GM18867 (cell line): Measurements from ENCODE around the gene ABCC3.
"Not testable (repeated sequence)": the region's sequence is repeated elsewhere in the genome, so short reads cannot be mapped to it uniquely, and the experiment has no call there.

Experiments
- ATAC-seq: cut with Tn5 transposase; IDR thresholded peaks from one replicate; pipeline ENCODE4 v1.9.1; 2021; ENCODE audit warnings: mild to moderate bottlenecking, moderate library complexity; ENCODE audit not compliant: unreplicated experiment

ABCC3 gene

DNA sequence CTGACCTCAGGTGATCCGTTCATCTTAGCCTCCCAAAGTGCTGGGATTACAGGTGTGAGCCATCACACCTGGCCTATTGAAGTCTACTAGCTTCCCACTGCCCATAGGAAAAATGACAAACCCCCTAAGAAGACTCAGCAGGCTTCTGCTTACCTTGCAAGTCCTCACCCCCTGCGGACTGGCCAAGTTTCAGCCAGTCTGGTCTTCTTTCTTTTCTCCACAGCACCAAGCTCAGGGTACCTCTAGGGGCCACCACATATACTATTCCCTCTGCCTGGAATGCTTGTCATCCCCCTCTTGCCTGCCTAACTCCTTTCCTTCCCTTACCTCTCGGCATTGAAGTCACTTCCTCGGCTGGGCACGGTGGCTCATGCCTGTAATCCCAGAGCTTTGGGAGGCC lies 31.2 kb downstream of the ABCC3 start:
- ATAC-seq = no peak

DNA sequence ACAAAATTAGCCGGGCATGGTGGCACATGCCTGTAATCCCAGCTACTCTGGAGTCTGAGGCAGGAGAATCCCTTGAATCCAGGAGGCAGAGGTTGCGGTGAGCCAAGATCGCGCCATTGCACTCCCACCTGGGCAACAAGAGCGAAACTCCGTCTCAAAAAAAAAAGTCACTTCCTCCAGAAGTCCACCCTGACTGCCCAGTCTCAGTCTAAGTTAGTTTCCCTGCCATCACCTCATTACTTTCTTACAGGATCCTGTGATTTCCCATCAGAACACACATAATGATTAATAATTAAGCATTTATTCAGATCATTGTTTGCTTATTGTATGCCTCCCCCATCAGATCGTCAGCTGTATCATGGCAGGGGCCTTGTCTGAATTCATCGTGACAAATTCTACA lies 31.6 kb downstream of the ABCC3 start:
- no peak for ATAC-seq

DNA sequence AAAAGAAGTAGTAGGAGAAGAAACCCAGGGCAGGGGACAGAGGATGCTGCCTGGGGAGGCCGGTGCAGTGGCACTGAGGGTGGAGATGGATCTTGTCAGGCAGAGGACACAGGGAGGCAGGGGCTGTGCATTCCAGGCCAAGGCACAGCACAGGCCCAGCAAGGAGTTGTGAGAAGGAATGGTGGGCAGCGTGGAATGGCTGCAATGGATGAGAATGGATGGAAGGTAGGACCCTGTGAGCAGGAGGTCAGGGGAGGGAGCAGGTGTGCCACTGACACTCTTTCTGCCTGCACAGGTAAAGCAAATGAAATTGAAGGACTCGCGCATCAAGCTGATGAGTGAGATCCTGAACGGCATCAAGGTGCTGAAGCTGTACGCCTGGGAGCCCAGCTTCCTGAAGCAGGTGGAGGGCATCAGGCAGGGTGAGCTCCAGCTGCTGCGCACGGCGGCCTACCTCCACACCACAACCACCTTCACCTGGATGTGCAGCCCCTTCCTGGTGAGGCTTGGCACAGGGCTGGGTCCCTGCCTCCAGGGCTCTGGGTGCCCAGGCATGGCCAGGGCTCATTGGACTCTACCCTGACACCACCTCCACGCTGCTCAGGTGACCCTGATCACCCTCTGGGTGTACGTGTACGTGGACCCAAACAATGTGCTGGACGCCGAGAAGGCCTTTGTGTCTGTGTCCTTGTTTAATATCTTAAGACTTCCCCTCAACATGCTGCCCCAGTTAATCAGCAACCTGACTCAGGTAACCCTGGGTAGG lies 32.8 kb downstream of the ABCC3 start:
- no peak for ATAC-seq

DNA sequence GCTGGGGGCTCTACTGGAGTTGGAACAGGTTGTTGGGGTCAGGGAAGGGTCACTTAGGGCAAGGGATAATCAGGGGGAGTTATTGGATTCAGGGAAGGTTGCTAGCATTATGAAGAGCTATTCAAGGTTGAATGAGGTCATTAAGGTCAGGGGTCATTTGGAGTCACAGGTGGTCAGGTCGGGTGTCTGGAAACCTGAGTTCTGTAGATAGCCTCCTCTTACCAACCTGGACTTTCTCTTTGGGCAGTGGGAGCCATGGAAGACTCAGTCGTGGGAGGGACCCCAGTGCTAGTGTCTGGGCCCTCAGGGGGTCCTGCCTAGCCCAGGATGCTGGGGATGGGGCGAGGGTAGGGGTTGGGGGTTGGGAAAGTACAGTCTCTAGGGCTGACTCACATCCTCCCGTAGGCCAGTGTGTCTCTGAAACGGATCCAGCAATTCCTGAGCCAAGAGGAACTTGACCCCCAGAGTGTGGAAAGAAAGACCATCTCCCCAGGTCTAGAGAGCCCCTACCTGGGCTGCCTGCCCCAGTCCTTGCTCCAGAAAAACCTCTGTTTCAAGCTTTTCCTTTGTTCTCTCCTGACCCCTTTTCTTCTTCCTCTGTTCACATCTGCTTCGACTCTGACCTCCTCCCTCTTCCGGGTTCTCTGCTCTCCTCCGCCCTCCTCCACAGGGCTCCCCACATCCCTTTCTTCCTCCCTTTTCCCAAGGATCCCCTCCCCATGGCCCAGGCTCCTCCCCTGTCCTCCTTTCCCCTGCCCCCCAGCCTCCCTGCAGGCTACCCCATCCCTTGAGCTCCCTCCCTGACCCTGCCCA lies 33.5 kb downstream of the ABCC3 start:
- no peak for ATAC-seq

DNA sequence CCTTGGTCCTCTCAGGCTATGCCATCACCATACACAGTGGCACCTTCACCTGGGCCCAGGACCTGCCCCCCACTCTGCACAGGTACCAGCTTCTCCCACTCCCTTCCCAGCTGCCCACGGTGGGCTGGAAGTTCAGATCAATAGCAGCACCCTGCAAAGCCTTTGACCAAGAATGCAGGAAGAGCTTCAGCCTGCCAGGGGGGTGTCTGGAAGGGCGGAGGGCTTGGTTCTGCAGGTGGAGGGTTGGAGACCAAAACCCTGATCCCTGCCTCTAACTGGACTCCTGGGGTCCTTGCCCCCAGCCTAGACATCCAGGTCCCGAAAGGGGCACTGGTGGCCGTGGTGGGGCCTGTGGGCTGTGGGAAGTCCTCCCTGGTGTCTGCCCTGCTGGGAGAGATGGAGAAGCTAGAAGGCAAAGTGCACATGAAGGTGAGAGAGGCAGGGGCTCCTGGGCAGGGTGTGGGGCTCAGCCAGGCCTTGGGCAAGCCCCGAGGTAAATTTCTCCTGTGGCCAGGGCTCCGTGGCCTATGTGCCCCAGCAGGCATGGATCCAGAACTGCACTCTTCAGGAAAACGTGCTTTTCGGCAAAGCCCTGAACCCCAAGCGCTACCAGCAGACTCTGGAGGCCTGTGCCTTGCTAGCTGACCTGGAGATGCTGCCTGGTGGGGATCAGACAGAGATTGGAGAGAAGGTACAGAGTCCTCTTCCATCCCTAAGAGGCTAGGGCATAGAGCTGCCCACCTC lies 34.3 kb downstream of the ABCC3 start:
- ATAC-seq = no peak

DNA sequence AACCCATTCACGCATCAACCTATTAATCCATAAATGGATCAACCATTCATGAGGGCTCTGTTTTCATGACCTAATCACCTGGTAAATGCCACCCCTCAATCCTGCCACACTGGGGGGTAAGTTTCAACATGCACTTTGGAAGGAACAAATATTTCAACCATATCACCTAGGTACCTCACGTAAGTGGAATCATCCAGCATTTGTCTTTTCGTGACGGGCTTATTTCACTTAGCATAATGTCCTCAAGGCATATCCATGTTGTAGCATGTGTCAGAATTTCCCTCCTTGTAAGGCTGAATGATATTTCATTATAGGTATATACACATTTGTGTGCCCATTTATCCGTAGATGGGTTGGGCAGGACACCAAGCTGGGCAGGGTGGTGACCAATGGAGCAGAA lies 37.4 kb downstream of the ABCC3 start:
- ATAC-seq = no peak

DNA sequence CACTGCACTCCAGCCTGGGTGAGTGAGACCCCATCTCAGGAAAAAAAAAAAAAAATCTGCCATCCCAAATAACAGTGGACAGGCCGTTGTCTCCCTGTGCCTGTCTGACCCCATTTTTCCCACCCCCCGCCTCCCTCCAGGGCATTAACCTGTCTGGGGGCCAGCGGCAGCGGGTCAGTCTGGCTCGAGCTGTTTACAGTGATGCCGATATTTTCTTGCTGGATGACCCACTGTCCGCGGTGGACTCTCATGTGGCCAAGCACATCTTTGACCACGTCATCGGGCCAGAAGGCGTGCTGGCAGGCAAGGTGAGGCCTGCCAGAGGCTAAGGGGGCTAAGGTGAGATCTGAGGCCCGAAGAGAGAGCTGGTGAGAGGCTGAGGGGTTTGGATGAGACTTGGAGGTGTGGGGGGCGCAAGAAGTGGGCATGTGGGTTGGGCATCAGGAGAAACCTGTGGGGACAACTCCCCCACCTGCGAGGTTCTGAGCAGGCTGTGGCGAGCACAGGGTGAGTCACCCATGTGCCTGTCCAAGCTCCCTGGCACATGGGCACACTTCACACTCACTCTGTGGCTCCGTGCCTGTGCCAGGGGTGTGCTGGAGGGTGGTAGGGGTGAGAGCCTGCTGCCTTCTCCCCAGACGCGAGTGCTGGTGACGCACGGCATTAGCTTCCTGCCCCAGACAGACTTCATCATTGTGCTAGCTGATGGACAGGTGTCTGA lies 38.3 kb downstream of the ABCC3 start:
- ATAC-seq = no peak

DNA sequence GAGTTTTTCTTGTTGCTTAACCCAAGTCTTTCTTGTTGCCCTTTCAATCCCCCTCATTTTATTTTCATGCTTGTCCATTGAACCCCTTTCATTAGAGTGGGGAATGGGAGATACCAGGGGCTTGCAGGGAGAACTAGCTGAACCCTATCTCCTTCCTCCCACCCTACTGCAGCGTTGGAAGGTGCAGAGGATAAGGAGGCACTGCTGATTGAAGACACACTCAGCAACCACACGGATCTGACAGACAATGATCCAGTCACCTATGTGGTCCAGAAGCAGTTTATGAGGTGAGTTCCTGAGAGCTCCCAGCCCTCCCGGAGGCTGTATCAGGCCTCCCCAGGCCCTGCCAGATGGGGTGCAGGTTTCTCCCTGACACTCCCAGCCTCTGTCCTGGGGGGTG lies 40.5 kb downstream of the ABCC3 start:
- no peak for ATAC-seq

DNA sequence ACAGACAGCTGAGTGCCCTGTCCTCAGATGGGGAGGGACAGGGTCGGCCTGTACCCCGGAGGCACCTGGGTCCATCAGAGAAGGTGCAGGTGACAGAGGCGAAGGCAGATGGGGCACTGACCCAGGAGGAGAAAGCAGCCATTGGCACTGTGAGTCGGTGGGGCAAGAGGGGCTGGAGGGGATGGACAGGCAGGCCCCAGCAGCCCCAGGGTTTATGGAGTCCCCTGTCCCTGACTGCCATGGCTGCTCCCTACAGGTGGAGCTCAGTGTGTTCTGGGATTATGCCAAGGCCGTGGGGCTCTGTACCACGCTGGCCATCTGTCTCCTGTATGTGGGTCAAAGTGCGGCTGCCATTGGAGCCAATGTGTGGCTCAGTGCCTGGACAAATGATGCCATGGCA lies 40.9 kb downstream of the ABCC3 start:
- ATAC-seq = no peak

DNA sequence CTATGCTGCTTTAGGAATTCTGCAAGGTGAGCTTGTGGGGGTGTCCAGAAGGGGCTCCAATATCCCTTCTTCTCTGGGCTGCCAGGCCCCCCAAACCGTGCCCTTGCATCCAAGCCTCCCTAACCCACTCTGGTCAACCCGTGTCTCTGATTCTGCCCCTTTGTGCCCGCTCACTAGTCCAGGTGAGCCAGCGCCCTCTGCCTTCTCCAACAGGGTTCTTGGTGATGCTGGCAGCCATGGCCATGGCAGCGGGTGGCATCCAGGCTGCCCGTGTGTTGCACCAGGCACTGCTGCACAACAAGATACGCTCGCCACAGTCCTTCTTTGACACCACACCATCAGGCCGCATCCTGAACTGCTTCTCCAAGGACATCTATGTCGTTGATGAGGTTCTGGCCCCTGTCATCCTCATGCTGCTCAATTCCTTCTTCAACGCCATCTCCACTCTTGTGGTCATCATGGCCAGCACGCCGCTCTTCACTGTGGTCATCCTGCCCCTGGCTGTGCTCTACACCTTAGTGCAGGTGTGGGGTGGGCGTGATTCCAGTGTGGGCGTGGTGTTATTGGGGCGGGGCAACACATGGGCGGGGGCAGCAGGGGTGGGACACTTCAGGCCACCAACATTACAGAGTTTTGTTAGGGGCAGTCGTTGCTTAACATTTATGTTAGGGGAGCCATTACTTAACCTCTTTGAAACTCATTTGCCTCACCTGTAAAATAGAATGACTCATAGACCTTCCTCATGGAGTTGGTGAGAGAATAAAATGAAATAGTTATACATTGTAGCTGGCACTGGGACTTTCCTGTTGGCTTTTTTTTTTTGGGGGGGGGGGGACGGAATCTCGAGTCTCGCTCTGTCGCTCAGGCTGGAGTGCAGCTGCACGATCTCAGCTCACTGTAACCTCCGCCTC lies 41.6 kb downstream of the ABCC3 start:
- ATAC-seq = no peak

DNA sequence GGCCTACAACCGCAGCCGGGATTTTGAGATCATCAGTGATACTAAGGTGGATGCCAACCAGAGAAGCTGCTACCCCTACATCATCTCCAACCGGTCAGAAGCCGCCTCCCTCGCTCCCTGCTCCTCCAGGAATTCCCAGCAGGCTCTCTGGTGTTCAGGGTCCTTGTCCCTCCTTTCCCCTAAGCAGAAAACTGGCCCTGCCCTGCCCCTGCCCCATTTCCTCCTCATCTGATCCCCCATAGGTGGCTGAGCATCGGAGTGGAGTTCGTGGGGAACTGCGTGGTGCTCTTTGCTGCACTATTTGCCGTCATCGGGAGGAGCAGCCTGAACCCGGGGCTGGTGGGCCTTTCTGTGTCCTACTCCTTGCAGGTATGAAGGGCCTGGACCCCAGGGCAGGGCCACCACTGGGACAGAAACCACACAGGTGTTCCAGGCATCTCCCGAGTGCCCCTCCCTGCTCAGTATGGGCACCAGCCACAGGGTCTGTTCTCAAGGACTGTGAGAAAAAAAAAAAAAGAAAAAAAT lies 43.2 kb downstream of the ABCC3 start:
- ATAC-seq = no peak

DNA sequence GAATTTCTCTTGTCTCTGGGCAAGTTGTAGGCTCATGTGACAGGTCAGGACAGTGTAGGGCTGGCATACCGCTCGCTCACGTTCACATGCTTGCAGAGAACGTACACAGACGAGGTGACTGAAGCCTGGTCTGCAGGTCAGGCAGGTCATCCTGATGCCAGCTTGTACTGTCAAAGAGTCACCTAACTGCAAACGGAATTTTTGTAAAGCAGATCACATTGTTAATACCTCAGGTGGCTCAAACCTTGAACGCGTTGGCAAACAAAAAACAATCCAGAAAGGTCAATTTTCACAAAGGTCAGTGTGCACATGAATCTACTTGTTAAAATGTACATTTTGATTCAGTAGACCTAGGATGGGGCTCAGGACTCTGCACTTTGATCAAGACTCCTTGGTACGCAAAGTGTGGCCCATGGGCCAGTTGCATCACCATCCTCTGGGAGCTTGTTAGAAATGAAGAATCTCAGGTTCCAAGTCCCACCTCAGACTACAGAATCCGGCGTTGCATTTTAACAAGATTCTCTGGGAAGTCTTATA lies 44.4 kb downstream of the ABCC3 start:
- no peak for ATAC-seq

DNA sequence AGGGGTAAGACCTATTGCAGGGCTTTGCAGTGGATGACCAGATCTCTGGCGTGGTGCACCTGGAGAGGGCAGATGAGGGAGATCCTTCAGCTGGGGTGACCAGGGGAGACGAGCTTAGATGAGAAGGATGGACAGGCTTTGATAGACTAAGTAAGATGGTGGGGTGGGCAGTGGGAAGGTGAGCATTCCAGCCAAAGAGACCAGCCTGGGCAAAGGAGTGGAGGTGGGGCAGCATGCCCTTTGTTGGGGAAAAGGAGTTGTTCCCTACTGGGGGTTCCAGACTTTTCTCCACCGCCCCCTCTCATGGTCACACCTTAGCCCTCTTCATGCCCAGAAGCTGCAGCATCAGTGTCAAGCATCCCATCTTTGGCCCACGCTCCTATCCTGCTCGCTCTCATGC lies 45.4 kb downstream of the ABCC3 start:
- ATAC-seq = no peak

DNA sequence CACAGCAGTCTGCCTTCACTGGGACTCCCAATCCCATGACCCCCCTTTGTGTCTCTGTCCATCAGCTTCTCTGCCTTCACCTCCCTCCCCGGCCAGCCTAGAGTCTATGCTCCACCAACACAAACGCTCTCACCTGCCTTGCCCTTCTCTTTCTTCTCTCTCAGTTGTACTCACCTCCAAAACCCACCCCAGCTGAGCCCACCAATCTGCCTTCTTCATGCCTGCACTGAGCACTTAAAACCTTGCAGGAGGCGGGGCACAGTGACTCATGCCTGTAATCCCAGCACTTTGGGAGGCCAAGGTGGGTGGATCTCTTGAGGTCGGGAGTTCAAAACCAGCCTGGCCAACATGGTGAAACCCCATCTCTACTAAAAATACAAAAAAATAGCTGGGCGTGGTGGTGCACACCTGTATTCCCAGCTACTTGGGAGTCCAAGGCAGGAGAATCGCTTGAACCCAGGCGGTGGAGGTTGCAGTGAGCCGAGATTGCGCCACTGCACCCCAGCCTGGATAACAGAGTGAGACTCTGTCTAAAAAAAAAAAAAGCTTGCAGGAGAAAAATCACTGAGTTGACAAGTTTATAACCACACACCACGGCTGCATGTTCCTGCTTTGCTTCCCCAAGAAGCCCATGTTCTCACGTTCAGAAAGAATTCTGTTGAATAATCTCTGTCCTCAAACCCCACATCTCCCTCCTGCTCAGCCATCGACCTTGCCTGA lies 46.0 kb downstream of the ABCC3 start:
- ATAC-seq = not testable (repeated sequence)

DNA sequence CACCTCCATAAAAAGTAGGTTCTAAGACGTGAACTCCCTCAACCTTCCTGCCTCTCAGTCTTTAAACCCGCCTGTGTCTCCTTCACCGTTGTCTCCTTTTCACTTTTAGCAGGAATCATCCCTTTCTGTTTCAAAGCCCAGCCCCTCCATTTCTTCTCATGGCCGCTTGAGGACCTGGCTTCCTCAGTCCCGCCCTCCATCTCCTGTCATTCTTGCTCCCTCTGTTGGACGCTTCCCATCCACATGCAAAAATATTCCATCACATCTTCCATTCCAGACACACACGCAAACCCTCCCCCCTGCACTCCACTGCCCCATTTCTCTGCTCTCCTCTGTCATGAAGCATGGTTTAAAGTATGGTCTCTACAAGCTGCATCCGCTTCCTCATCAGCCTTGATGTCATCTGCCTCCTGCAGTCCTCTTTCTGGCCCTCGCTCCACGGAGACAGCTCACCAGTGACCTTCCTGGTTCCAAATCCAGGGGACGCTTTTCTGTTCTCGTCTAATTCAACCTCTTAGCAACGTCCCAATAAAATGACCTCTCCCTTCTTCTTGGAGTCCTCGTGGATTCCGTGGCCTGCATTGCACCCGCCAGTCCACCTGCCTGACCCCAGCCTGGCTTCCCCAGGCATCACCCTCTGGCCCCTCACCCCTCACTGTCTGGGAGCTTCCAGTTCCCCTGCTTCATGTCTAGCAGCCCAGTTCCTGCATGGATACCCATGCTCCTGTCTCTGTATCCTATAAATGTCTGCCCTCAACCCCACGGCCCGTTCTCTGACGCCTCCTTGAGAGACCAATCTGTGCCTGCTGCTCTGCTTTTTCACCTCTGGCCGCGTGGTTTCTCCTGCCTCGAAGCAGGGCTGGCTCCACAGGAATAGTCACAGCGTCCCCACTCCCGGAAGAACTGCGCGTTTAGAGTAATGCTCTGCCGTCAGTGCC lies 46.9 kb downstream of the ABCC3 start:
- no peak for ATAC-seq

DNA sequence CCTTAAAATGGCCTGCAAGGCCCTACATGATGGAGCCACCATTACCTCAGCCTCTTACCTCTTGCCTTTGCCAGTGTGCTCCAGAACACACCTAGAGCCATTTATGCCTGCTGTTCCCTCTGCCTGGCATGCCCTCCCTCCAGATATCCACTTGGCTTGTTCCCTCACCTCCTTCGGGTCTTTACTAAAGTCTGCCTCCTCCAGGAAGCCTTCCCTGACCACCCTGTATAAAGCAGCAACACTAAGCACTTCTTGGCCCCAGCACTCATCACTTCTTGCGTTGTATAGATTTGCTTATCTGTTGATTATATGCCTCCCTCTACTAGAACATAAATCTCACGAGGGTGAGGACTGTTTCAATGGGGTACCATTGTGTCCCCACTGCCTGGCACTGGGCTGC lies 47.8 kb downstream of the ABCC3 start:
- ATAC-seq = no peak

DNA sequence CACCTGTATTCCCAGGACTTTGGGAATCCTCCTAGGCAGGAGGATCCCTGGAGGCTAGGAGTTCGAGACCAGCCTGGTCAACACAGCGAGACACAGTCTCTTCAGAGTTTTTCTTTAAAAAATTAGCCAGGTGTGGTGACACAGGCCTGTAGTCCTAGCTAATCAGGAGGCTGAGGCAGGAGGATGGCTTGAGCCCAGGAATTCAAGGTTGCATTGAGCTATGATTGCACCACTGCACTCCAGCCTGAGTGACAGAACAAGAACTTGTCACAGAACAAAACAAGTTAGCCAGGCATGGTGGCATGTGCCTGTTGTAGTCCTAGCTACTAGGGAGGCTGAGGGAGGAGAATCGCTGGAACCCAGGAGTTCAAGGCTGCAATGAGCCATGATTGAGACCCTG lies 48.3 kb downstream of the ABCC3 start:
- no peak for ATAC-seq
